Activated T-helper 17 cell treated with anti-CD3 and anti-CD28 coated beads, Interleukin-2, amount 50 U/mL, for 72 hours (primary cell): ENCODE results near the gene EXOC3. TPM values are rescaled to one million over a fixed set of nuclear protein-coding genes. Genes with fewer than 3 reads are reported as not detected.
"Not testable (repeated sequence)": the region's sequence is repeated elsewhere in the genome, so short reads cannot be mapped to it uniquely, and the experiment has no call there.

ENCODE experiments used
- ATAC-seq: fragments of 150-1000 bp; cut with Tn5 transposase; replicated peaks from 2 replicates; pipeline ENCODE4 v1.10.0; 2021; ENCODE audit warnings: mild to moderate bottlenecking, moderate library complexity
- H3K27ac Mint-ChIP-seq: one replicate; pipeline ENCODE4 v1.8.0; 2022; ENCODE audit warnings: mixed read lengths
- H3K27me3 Mint-ChIP-seq: one replicate; pipeline ENCODE4 v1.8.0; 2022; ENCODE audit warnings: mixed read lengths
- H3K36me3 Mint-ChIP-seq: one replicate; pipeline ENCODE4 v1.8.0; 2022; ENCODE audit warnings: low read depth, mild to moderate bottlenecking, mixed read lengths
- H3K4me1 Mint-ChIP-seq: one replicate; pipeline ENCODE4 v1.8.0; 2022; ENCODE audit warnings: mixed read lengths
- H3K4me3 Mint-ChIP-seq: one replicate; pipeline ENCODE4 v1.8.0; 2022; ENCODE audit warnings: mild to moderate bottlenecking, mixed read lengths
- H3K9me3 Mint-ChIP-seq: one replicate; pipeline ENCODE4 v1.8.0; 2022; ENCODE audit warnings: mixed read lengths
- total RNA-seq, 2 donors: library from RNA; stranded (reverse); gene quantifications; one replicate each; pipeline ENCODE4 v1.2.3, GENCODE V29; 2022

Gene EXOC3
- total RNA-seq, 2 donors from 2014 or later, result 78.3 to 93.6 TPM

- peaks cover 15% of the 10 kb centered on the region for H3K27me3 Mint-ChIP-seq
These were observed 40.8 kb upstream of the EXOC3 start for GRCh38 chr5:402219-402614.

GRCh38 chr5:402615-403359, 40.2 kb upstream of the EXOC3 start:
- Mint-ChIP-seq H3K9me3 (no peaks in the 10 kb centered on the region), H3K4me1 (peaks cover 18% of the 10 kb centered on the region), H3K27ac (peak overlapping the region; percentile 67), H3K4me3 (peak overlapping the region; percentile 35), H3K27me3 (peaks cover 15% of the 10 kb centered on the region), H3K36me3 (peaks cover 43% of the 10 kb centered on the region)
- ATAC-seq, result peak; percentile 78

More at GRCh38 chr5:402219-402614, 40.8 kb upstream of the EXOC3 start:
- Mint-ChIP-seq H3K4me1 (peaks cover 18% of the 10 kb centered on the region), H3K36me3 (peaks cover 43% of the 10 kb centered on the region), H3K4me3 (peak overlapping the region; percentile 24), H3K27ac (peak overlapping the region; percentile 40)
- H3K9me3 Mint-ChIP-seq, ATAC-seq: not testable (repeated sequence)

GRCh38 chr5:403995-404394, 39.0 kb upstream of the EXOC3 start:
- peak overlapping the region; percentile 80 for H3K27ac Mint-ChIP-seq
- peaks cover 18% of the 10 kb centered on the region for H3K4me1 Mint-ChIP-seq
- peaks cover 43% of the 10 kb centered on the region for H3K36me3 Mint-ChIP-seq
- H3K4me3 Mint-ChIP-seq, result peak overlapping the region; percentile 20
- H3K9me3 Mint-ChIP-seq, result no peaks in the 10 kb centered on the region
- ATAC-seq, result no peak
- peaks cover 15% of the 10 kb centered on the region for H3K27me3 Mint-ChIP-seq

- Mint-ChIP-seq H3K27me3 (peaks cover 18% of the 10 kb centered on the region), H3K4me1 (peaks cover 20% of the 10 kb centered on the region), H3K4me3 (no peak overlapping the region), H3K27ac (peak overlapping the region; percentile 80), H3K9me3 (no peaks in the 10 kb centered on the region), H3K36me3 (peaks cover 39% of the 10 kb centered on the region)
- no peak for ATAC-seq
These were observed 38.2 kb upstream of the EXOC3 start for GRCh38 chr5:404666-405241.

- no peak overlapping the region for H3K4me3 Mint-ChIP-seq
- peak overlapping the region; percentile 10 for H3K27ac Mint-ChIP-seq
- H3K36me3 Mint-ChIP-seq, result peaks cover 33% of the 10 kb centered on the region
- no peaks in the 10 kb centered on the region for H3K9me3 Mint-ChIP-seq
- H3K4me1 Mint-ChIP-seq, result peaks cover 22% of the 10 kb centered on the region
- ATAC-seq, result no peak
- peaks cover 19% of the 10 kb centered on the region for H3K27me3 Mint-ChIP-seq
These were observed 37.6 kb upstream of the EXOC3 start for GRCh38 chr5:405421-405820.

GRCh38 chr5:406041-406440, 36.9 kb upstream of the EXOC3 start:
- Mint-ChIP-seq H3K4me1 (peaks cover 24% of the 10 kb centered on the region), H3K4me3 (no peak overlapping the region), H3K9me3 (no peaks in the 10 kb centered on the region), H3K27ac (peak overlapping the region; percentile 10), H3K36me3 (peaks cover 28% of the 10 kb centered on the region), H3K27me3 (peaks cover 19% of the 10 kb centered on the region)
- no peak for ATAC-seq

GRCh38 chr5:407051-407450, 35.9 kb upstream of the EXOC3 start:
- H3K9me3 Mint-ChIP-seq, result no peaks in the 10 kb centered on the region
- peaks cover 25% of the 10 kb centered on the region for H3K4me1 Mint-ChIP-seq
- no peak for ATAC-seq
- no peak overlapping the region for H3K27ac Mint-ChIP-seq
- peaks cover 25% of the 10 kb centered on the region for H3K36me3 Mint-ChIP-seq
- peaks cover 14% of the 10 kb centered on the region for H3K27me3 Mint-ChIP-seq
- H3K4me3 Mint-ChIP-seq, result no peak overlapping the region

- Mint-ChIP-seq H3K36me3 (peaks cover 29% of the 10 kb centered on the region), H3K27ac (no peak overlapping the region), H3K4me1 (peaks cover 23% of the 10 kb centered on the region), H3K27me3 (peaks cover 13% of the 10 kb centered on the region), H3K9me3 (no peaks in the 10 kb centered on the region), H3K4me3 (no peak overlapping the region)
- ATAC-seq, result no peak
These were observed 35.1 kb upstream of the EXOC3 start for GRCh38 chr5:407801-408268.

GRCh38 chr5:410911-411517, 32.0 kb upstream of the EXOC3 start:
- peaks cover 13% of the 10 kb centered on the region for H3K4me1 Mint-ChIP-seq
- H3K36me3 Mint-ChIP-seq, result peaks cover 20% of the 10 kb centered on the region
- no peaks in the 10 kb centered on the region for H3K9me3 Mint-ChIP-seq
- ATAC-seq, result no peak
- H3K4me3 Mint-ChIP-seq, result no peak overlapping the region
- no peak overlapping the region for H3K27ac Mint-ChIP-seq
- peaks cover 4% of the 10 kb centered on the region for H3K27me3 Mint-ChIP-seq

GRCh38 chr5:411728-412127, 31.2 kb upstream of the EXOC3 start:
- Mint-ChIP-seq H3K4me1 (peaks cover 13% of the 10 kb centered on the region), H3K27ac (peak overlapping the region; percentile 17), H3K27me3 (peaks cover 4% of the 10 kb centered on the region), H3K36me3 (peaks cover 20% of the 10 kb centered on the region), H3K9me3 (no peaks in the 10 kb centered on the region), H3K4me3 (peak overlapping the region; percentile 39)
- peak; percentile 83 for ATAC-seq

GRCh38 chr5:414991-415927, 27.7 kb upstream of the EXOC3 start:
- peak overlapping the region; percentile 8 for H3K27ac Mint-ChIP-seq
- not testable (repeated sequence) for H3K9me3 Mint-ChIP-seq, H3K4me1 Mint-ChIP-seq, H3K27me3 Mint-ChIP-seq
- peak; percentile 20 for ATAC-seq
- H3K4me3 Mint-ChIP-seq, result peak overlapping the region; percentile 30
- H3K36me3 Mint-ChIP-seq, result peaks cover 20% of the 10 kb centered on the region

- Mint-ChIP-seq H3K4me3 (peak overlapping the region; percentile 30), H3K27me3 (no peaks in the 10 kb centered on the region), H3K9me3 (no peaks in the 10 kb centered on the region), H3K36me3 (peaks cover 20% of the 10 kb centered on the region), H3K27ac (no peak overlapping the region), H3K4me1 (peaks cover 6% of the 10 kb centered on the region)
- ATAC-seq, result peak; percentile 78
These were observed 26.9 kb upstream of the EXOC3 start for GRCh38 chr5:415928-416635.

- no peak for ATAC-seq
- H3K27me3 Mint-ChIP-seq, result no peaks in the 10 kb centered on the region
- H3K4me1 Mint-ChIP-seq, result peaks cover 4% of the 10 kb centered on the region
- peaks cover 19% of the 10 kb centered on the region for H3K36me3 Mint-ChIP-seq
- no peaks in the 10 kb centered on the region for H3K9me3 Mint-ChIP-seq
- no peak overlapping the region for H3K27ac Mint-ChIP-seq
- H3K4me3 Mint-ChIP-seq, result no peak overlapping the region
These were observed 26.4 kb upstream of the EXOC3 start for GRCh38 chr5:416636-416960.
